PC-9 (cell line): Measurements from ENCODE around the gene FASTK. TPM values are rescaled to one million over a fixed set of nuclear protein-coding genes. Genes with fewer than 3 reads are reported as not detected.

Source experiments
- BruUV-seq: library from RNA; stranded (reverse); fragments of 400-500 nt; replicated peaks from 2 replicates; lab custom pipeline; 2021; lab: Mats Ljungman, UMichigan
- CTCF ChIA-PET: fragments of 300-600 bp; sonication (Branson Sonifier 250); formaldehyde crosslinking; loops from one replicate; lab custom pipeline; 2022; ENCODE audit warnings: antibody characterized with exemption; lab: Charles Lee
- POLR2A ChIA-PET: fragments of 300-600 bp; sonication (Branson Sonifier 250); formaldehyde crosslinking; loops from one replicate; lab custom pipeline; 2022; ENCODE audit warnings: antibody characterized with exemption; ENCODE audit not compliant: unreplicated experiment; lab: Charles Lee
- DNase-seq, 2 experiments: peaks; one replicate each; pipeline versions ENCODE4 v3.0.0 to v3.0.0-alpha.2; 2015 to 2022; ENCODE audit warnings: mixed read lengths in 1 of 2
- H2AFZ ChIP-seq: fragments of 200-600 bp; sonication (generic); 2 replicates; pipeline ENCODE4 v1.8.1; 2017; ENCODE audit warnings: antibody characterized with exemption
- H3F3A ChIP-seq: fragments of 200-600 bp; sonication (generic); 2 replicates; pipeline ENCODE4 v1.8.1; 2017; ENCODE audit warnings: antibody characterized with exemption, mild to moderate bottlenecking, low read depth; ENCODE audit not compliant: insufficient read depth
- H3K27ac ChIP-seq: fragments of 200-600 bp; sonication (generic); 2 replicates; pipeline ENCODE4 v1.6.1; 2016; ENCODE audit warnings: mixed run types
- H3K27me3 ChIP-seq: fragments of 200-600 bp; sonication (generic); 2 replicates; pipeline ENCODE4 v1.6.1; 2016; ENCODE audit warnings: low read depth, mixed run types; ENCODE audit not compliant: insufficient read depth
- H3K36me3 ChIP-seq: fragments of 200-600 bp; sonication (generic); 2 replicates; pipeline ENCODE4 v1.6.1; 2016; ENCODE audit warnings: low read depth, mixed run types
- H3K4me1 ChIP-seq: fragments of 200-600 bp; sonication (generic); replicated peaks from 2 replicates; pipeline ENCODE4 v1.6.1; 2016; ENCODE audit warnings: mixed run types; ENCODE audit not compliant: insufficient read depth
- H3K4me2 ChIP-seq: fragments of 200-600 bp; sonication (generic); 2 replicates; pipeline ENCODE4 v1.6.1; 2017; ENCODE audit warnings: mixed run types
- H3K4me3 ChIP-seq: fragments of 200-600 bp; sonication (generic); 2 replicates; pipeline ENCODE4 v1.6.1; 2016; ENCODE audit warnings: mixed run types
- H3K79me2 ChIP-seq: fragments of 200-600 bp; sonication (generic); 2 replicates; pipeline ENCODE4 v1.6.1; 2017; ENCODE audit warnings: low read depth, mixed run types
- H3K9me2 ChIP-seq: fragments of 200-600 bp; sonication (generic); 2 replicates; pipeline ENCODE4 v1.8.1; 2017; ENCODE audit warnings: mild to moderate bottlenecking; ENCODE audit not compliant: insufficient read depth
- H3K9me3 ChIP-seq: fragments of 200-600 bp; sonication (generic); 2 replicates; pipeline ENCODE4 v1.8.1; 2016; ENCODE audit warnings: low read depth; ENCODE audit not compliant: insufficient read depth
- H4K20me1 ChIP-seq: fragments of 200-600 bp; sonication (generic); 2 replicates; pipeline ENCODE4 v1.8.1; 2017; ENCODE audit not compliant: insufficient read depth
- CTCF ChIP-seq: fragments of 200-600 bp; sonication (generic); conservative IDR thresholded peaks from 2 replicates; pipeline ENCODE4 v1.6.1; 2017; ENCODE audit warnings: mixed run types, antibody characterized with exemption, mild to moderate bottlenecking, moderate library complexity
- EZH2 ChIP-seq: fragments of 200-600 bp; sonication (generic); IDR thresholded peaks from 2 replicates; pipeline ENCODE4 v1.8.0; 2017; ENCODE audit warnings: antibody characterized with exemption, low read depth
- intact Hi-C: fragments of 100-400 bp; cut with micrococcal nuclease; formaldehyde crosslinking; loops from one replicate; pipeline ENCODE4 v1.10.0; 2022; ENCODE audit not compliant: unreplicated experiment
- total RNA-seq: library from RNA; stranded (reverse); gene quantifications from 2 replicates; pipeline ENCODE4 v1.2.3, GENCODE V29; 2021

FASTK gene
- total RNA-seq, 1 experiment from 2014 or later: 104 TPM

GRCh38 chr7:151126491-151127137, 46.0 kb upstream of the FASTK start:
- DNase-seq: no peak
- intact Hi-C loops: no loop called here
- BruUV-seq: no TSS peak

GRCh38 chr7:151125846-151126481, 45.4 kb upstream of the FASTK start:
- Histone ChIP-seq H3K27me3 (no peaks in the 10 kb centered on the region), H3K9me3 (no peaks in the 10 kb centered on the region), H2AFZ (no peak overlapping the region), H3K4me3 (no peak overlapping the region), H3F3A (no peaks in the 10 kb centered on the region; the same call in 1 of the 2 replicates), H3K27ac (no peak overlapping the region), H3K4me2 (no peak overlapping the region), H4K20me1 (peaks cover 11% of the 10 kb centered on the region), H3K9me2 (no peaks in the 10 kb centered on the region), H3K79me2 (no peaks in the 10 kb centered on the region), H3K4me1 (no peaks in the 10 kb centered on the region), H3K36me3 (no peaks in the 10 kb centered on the region)
- TF ChIP-seq CTCF (no peak), EZH2 (no peak)
- ChIA-PET POLR2A (no interaction called here), CTCF (interaction anchor here (0.7 kb wide), 1 partner anchor 13 kb away, joined by 8 read pairs; no protein-coding TSS in a partner anchor)
- BruUV-seq: no TSS peak
- intact Hi-C loops: no loop called here
- DNase-seq: no peak

More at GRCh38 chr7:151126491-151127137, 46.0 kb upstream of the FASTK start:
- no peak for TF ChIP-seq EZH2
- TF ChIP-seq CTCF: no peak
- H3K4me2 ChIP-seq: no peak overlapping the region
- ChIA-PET CTCF (no interaction called here), POLR2A (no interaction called here)
- H3K27me3 ChIP-seq: no peaks in the 10 kb centered on the region
- H3K4me1 ChIP-seq: no peaks in the 10 kb centered on the region
- no peaks in the 10 kb centered on the region for H3K36me3 ChIP-seq
- no peaks in the 10 kb centered on the region for H3K79me2 ChIP-seq
- H3K4me3 ChIP-seq: no peak overlapping the region
- H3K27ac ChIP-seq: no peak overlapping the region
- no peaks in the 10 kb centered on the region; the same call in 1 of the 2 replicates for H3F3A ChIP-seq
- no peaks in the 10 kb centered on the region for H3K9me2 ChIP-seq
- no peak overlapping the region for H2AFZ ChIP-seq
- no peaks in the 10 kb centered on the region for H3K9me3 ChIP-seq
- peaks cover 11% of the 10 kb centered on the region for H4K20me1 ChIP-seq

- Histone ChIP-seq H3F3A (no peaks in the 10 kb centered on the region; the same call in 1 of the 2 replicates), H3K4me1 (no peaks in the 10 kb centered on the region), H3K36me3 (no peaks in the 10 kb centered on the region), H3K9me3 (no peaks in the 10 kb centered on the region), H3K27ac (no peak overlapping the region), H3K9me2 (no peaks in the 10 kb centered on the region), H3K4me2 (no peak overlapping the region), H3K79me2 (no peaks in the 10 kb centered on the region), H3K4me3 (no peak overlapping the region), H4K20me1 (peaks cover 11% of the 10 kb centered on the region), H3K27me3 (no peaks in the 10 kb centered on the region), H2AFZ (no peak overlapping the region)
- ChIA-PET CTCF (interaction anchor here (0.7 kb wide), 1 partner anchor 13 kb away, joined by 8 read pairs; no protein-coding TSS in a partner anchor), POLR2A (no interaction called here)
- no TSS peak for BruUV-seq
- DNase-seq: no peak
- intact Hi-C loops: no loop called here
- TF ChIP-seq EZH2 (no peak), CTCF (no peak)
Measured at GRCh38 chr7:151125470-151125845, 44.8 kb upstream of the FASTK start.
